Aorta (tissue), 5 donors: ENCODE data around the gene IL36RN. TPM values are rescaled to one million over a fixed set of nuclear protein-coding genes. Genes with fewer than 3 reads are reported as not detected.
"Not testable (repeated sequence)": the region's sequence is repeated elsewhere in the genome, so short reads cannot be mapped to it uniquely, and the experiment has no call there.

ENCODE experiments used
- ATAC-seq: fragments of 200-7000 bp; cut with Tn5 transposase; one replicate; pipeline ENCODE4 v1.9.1; 2022; ENCODE audit warnings: moderate library complexity; ENCODE audit not compliant: low FRiP score
- DNase-seq, 2 donors: peaks; one replicate each; pipeline ENCODE4 v3.0.0-alpha.2; 2020
- H3K27ac ChIP-seq, 2 donors: one replicate each; pipeline ENCODE4 v1.5.1; 2013; ENCODE audit warnings: low read length in 2 of 2, mild to moderate bottlenecking in 2 of 2, moderate library complexity in 2 of 2, control low read depth in 1 of 2, inconsistent platforms in 1 of 2, low read depth in 1 of 2
- H3K27me3 ChIP-seq, 2 donors: one replicate each; pipeline ENCODE4 v1.6.1; 2013; ENCODE audit warnings: control low read depth in 1 of 2, low read length in 1 of 2, mild to moderate bottlenecking in 1 of 2, moderate library complexity in 1 of 2; ENCODE audit not compliant: insufficient read depth in 2 of 2, control insufficient read depth in 1 of 2
- H3K36me3 ChIP-seq, 2 donors: one replicate each; pipeline ENCODE4 v1.6.1; 2013; ENCODE audit warnings: control low read depth in 1 of 2, low read length in 1 of 2, mild to moderate bottlenecking in 1 of 2; ENCODE audit not compliant: insufficient read depth in 2 of 2, control insufficient read depth in 1 of 2
- H3K4me1 ChIP-seq, 2 donors: one replicate each; pipeline ENCODE4 v1.6.1; 2013; ENCODE audit warnings: low read length in 2 of 2, control low read depth in 1 of 2, mild to moderate bottlenecking in 1 of 2, moderate library complexity in 1 of 2; ENCODE audit not compliant: insufficient read depth in 2 of 2, control insufficient read depth in 1 of 2
- H3K4me3 ChIP-seq, 2 donors: one replicate each; pipeline ENCODE4 v1.5.1; 2013; ENCODE audit warnings: low read length in 2 of 2, control low read depth in 1 of 2, mild to moderate bottlenecking in 1 of 2
- H3K9me3 ChIP-seq: one replicate; pipeline ENCODE4 v1.6.1; 2013; ENCODE audit warnings: mild to moderate bottlenecking, low read length; ENCODE audit not compliant: control insufficient read depth
- WGBS, 2 donors: extraction: QIAGEN DNeasy Blood & Tissue Kit; methylation state at CpG; one replicate each; pipeline ENCODE4 v1.1.7; 2013; 5-methylcytosine and 5-hydroxymethylcytosine counted together
- intact Hi-C, 2 donors: fragments of 100-400 bp; cut with DNase I; formaldehyde crosslinking; loops; one replicate each; pipeline versions ENCODE4 v1.14.2 to v1.15.0; 2022
- polyA plus RNA-seq, 2 donors: library from polyadenylated mRNA; stranded (reverse); fragments of 200-250 nt; gene quantifications; one replicate each; pipeline ENCODE4 v1.2.3, GENCODE V29; 2013
- total RNA-seq, 2 donors: library from RNA; stranded (reverse); fragmentation: NEBNext Ultra II Directional; extraction: Animal tissue kit (Norgen Biotek cat#: 25700); gene quantifications; one replicate each; pipeline ENCODE4 v1.2.1, GENCODE V29; 2021
- donor health status: healthy with polysubstance abuse.
- donor health status: Bipolar disorder and iron deficiency.
- donor health status: DM: no; HTN: no; CAD: no.
- donor health status: DM: no; HTN: no; CAD: no.
- donor health status: DM: yes; HTN: yes; CAD: no.

IL36RN gene
- total and polyA plus RNA-seq, 4 donors, result not detected

- DNase-seq (no peak), ATAC-seq (no peak)
- WGBS, 2 donors, result 55 to 57% methylated on average over 5 of the region's 5 CpGs
- H3K4me3 ChIP-seq, result no peak overlapping the region
- intact Hi-C loops, result no loop called here
- H3K27me3 ChIP-seq, result peaks cover 0 to 1% of the 10 kb centered on the region in 2 donors
- H3K27ac ChIP-seq, result no peak overlapping the region
- no peaks in the 10 kb centered on the region for H3K36me3 ChIP-seq
- H3K4me1 ChIP-seq, result no peaks in the 10 kb centered on the region
- H3K9me3 ChIP-seq, result peaks cover 3% of the 10 kb centered on the region
These were observed 25.4 kb downstream of the IL36RN start for GRCh38 chr2:113084249-113085000.

GRCh38 chr2:113085542-113085941 is 26.5 kb downstream of the IL36RN start:
- Histone ChIP-seq H3K36me3 (no peaks in the 10 kb centered on the region), H3K4me3 (no peak overlapping the region), H3K9me3 (peaks cover 3% of the 10 kb centered on the region), H3K27ac (no peak overlapping the region), H3K27me3 (peaks cover 0 to 1% of the 10 kb centered on the region in 2 donors), H3K4me1 (no peaks in the 10 kb centered on the region)
- DNase-seq (no peak), ATAC-seq (no peak)
- 73 to 81% methylated on average over 2 of the region's 2 CpGs for WGBS, 2 donors
- intact Hi-C loops, result no loop called here

GRCh38 chr2:113088213-113088992 is 29.4 kb downstream of the IL36RN start:
- H3K4me3 ChIP-seq, result no peak overlapping the region
- no peak overlapping the region for H3K27ac ChIP-seq
- no peaks in the 10 kb centered on the region for H3K4me1 ChIP-seq
- no peaks in the 10 kb centered on the region for H3K36me3 ChIP-seq
- intact Hi-C loops, result no loop called here
- H3K9me3 ChIP-seq, result peaks cover 2% of the 10 kb centered on the region
- DNase-seq, result no peak
- H3K27me3 ChIP-seq, result peaks cover 0 to 1% of the 10 kb centered on the region in 2 donors
- ATAC-seq, result no peak

GRCh38 chr2:113089916-113090315 is 30.9 kb downstream of the IL36RN start:
- H3K27ac ChIP-seq, result no peak overlapping the region
- ATAC-seq, result no peak
- H3K4me1 ChIP-seq, result no peaks in the 10 kb centered on the region
- peaks cover 0 to 1% of the 10 kb centered on the region in 2 donors for H3K27me3 ChIP-seq
- DNase-seq, result no peak
- no peak overlapping the region for H3K4me3 ChIP-seq
- H3K9me3 ChIP-seq, result peaks cover 1% of the 10 kb centered on the region
- intact Hi-C loops, result no loop called here
- H3K36me3 ChIP-seq, result no peaks in the 10 kb centered on the region

DNA sequence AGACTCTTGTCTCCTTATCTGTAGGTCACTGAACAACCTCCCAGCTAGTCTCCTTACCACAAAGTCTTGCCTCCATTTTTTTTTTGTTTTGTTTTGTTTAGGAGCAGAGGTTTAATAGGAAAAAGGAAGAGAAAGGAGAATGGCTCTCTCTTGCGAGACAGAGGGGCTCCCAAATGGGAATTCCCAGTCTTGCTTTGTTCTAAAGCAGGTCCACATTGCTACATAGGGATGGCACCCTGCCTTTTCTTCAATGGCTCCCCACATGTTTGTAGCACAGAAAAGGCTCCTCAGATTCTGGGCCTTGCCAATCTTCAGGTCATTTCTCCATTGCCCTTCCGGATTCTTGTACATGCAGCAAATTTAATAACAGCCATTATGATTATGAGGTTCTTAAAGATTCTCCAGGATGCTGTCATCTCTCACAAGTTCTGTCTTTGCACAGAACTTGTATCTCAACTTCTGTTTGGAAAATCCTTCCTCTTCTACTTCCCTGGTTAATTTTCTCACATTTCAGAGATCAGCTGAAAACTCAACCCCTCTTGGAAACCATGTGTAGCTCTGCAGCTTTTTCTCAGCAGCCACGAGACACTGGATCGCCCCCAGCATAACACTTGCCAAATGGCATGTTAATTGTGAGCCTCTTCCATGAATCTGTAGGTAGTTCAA is 32.4 kb downstream of the IL36RN start:
- intact Hi-C loops, result no loop called here
- peaks cover 0 to 1% of the 10 kb centered on the region in 2 donors for H3K27me3 ChIP-seq
- ATAC-seq, result no peak
- 66 to 80% methylated on average over 4 of the region's 4 CpGs for whole genome bisulfite sequencing, 2 donors
- no peaks in the 10 kb centered on the region for H3K4me1 ChIP-seq
- no peaks in the 10 kb centered on the region for H3K36me3 ChIP-seq
- peaks cover 1% of the 10 kb centered on the region for H3K9me3 ChIP-seq
- no peak for DNase-seq
- no peak overlapping the region for H3K27ac ChIP-seq
- H3K4me3 ChIP-seq, result no peak overlapping the region

DNA sequence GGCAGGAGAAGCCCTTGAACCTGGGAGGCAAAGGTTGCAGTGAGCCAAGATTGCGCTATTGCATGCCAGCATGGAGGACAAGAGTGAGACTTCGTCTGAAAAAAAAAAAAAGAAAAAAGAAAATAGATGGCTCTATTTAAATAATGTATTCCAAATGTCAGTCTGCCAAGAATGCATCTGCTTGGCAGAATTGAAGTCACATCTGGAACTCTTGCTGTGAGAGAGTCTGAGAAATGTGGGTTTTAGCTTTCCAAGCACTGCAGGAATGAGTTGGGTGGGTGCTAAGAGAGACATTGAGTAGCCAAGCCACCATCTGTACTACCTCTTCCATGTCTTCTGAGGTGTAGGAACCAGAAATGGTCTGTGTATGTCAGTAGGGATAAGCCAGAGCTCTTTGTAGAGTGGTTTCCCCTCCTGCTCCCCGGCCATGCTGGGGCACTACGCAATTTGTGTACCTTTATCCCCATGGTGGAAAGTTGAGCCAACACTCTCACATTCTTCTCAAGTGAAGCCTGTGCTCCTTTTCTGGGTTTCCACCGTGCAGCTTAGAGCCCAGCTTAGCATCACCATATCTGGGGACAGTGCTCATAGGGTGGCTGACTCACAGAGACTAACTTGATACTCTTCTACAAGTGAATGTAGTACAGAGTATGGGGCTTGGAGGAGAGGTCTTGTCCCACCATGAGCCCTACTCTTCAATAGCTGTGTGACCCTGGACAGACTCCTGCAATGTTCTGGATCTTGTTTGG is 34.0 kb downstream of the IL36RN start:
- no peak overlapping the region for H3K27ac ChIP-seq
- ATAC-seq, result no peak
- 74 to 83% methylated on average over 5 of the region's 5 CpGs for WGBS, 2 donors
- peaks cover 0 to 1% of the 10 kb centered on the region in 2 donors for H3K27me3 ChIP-seq
- intact Hi-C loops, result no loop called here
- no peak overlapping the region for H3K4me3 ChIP-seq
- no peak for DNase-seq
- H3K36me3 ChIP-seq, result no peaks in the 10 kb centered on the region
- no peaks in the 10 kb centered on the region for H3K9me3 ChIP-seq
- no peaks in the 10 kb centered on the region for H3K4me1 ChIP-seq

DNA sequence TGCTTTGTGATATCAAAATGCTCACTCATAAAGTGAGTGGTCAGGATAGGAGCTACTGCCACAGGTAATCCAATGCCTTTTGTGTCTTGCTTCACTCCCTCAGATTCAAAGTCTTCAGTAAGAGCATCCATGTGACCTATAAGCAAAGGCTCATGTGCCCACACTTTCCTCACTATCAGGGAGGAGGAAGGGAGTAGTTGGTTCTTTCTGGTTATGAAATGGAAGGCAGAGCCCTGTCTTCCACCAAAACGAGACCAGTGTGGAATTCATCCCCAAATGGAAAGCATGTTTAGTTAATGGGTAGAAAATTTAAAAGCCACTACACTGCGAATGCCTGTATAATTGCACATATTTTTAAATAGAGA is 34.6 kb downstream of the IL36RN start:
- peaks cover 0 to 1% of the 10 kb centered on the region in 2 donors for H3K27me3 ChIP-seq
- ATAC-seq (no peak), DNase-seq (no peak)
- no peaks in the 10 kb centered on the region for H3K4me1 ChIP-seq
- H3K4me3 ChIP-seq, result no peak overlapping the region
- intact Hi-C loops, result no loop called here
- peaks cover 2% of the 10 kb centered on the region for H3K9me3 ChIP-seq
- 46 to 53% methylated on average over 2 of the region's 2 CpGs for WGBS, 2 donors
- no peak overlapping the region for H3K27ac ChIP-seq
- H3K36me3 ChIP-seq, result no peaks in the 10 kb centered on the region

DNA sequence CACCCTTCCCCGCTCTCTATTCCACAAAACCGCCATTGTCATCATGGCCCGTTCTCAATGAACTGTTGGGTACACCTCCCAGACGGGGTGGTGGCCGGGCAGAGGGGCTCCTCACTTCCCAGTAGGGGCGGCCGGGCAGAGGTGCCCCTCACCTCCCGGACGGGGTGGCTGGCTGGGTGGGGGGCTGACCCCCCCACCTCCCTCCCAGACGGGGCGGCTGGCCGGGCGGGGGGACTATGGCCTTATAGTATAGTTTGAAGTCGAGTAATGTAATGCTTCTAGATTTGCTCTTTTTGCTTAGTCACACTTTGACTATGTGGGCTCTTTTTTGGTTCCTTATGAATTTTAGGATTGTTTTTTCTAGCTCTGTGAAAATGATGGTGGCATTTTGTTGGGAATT is 37.3 kb downstream of the IL36RN start:
- DNase-seq, H3K9me3 ChIP-seq, H3K36me3 ChIP-seq, H3K27ac ChIP-seq, intact Hi-C loops, ATAC-seq, H3K4me1 ChIP-seq, H3K27me3 ChIP-seq, H3K4me3 ChIP-seq: not testable (repeated sequence)
- 83 to 91% methylated on average over 10 to 14 of the region's 14 CpGs for WGBS, 2 donors
